Motor neuron (in vitro differentiated cells): ENCODE measurements around the gene THSD1. TPM values are rescaled to one million over a fixed set of nuclear protein-coding genes. Genes with fewer than 3 reads are reported as not detected.
"Not testable (repeated sequence)": the region's sequence is repeated elsewhere in the genome, so short reads cannot be mapped to it uniquely, and the experiment has no call there.

Experiments
- ATAC-seq, 8 experiments: fragments of 200-7000 bp; cut with Tn5 transposase; replicated peaks in 6 of 8; 2 replicates each; pipeline ENCODE4 v1.8.0; 2021; ENCODE audit warnings: mild to moderate bottlenecking in 8 of 8, moderate library complexity in 8 of 8
- H3K27ac ChIP-seq, 2 donors: fragments of 250-450 bp; sonication (Bioruptor Pico); 2 replicates each; pipeline ENCODE4 v1.9.0; 2021; ENCODE audit warnings: antibody characterized with exemption in 2 of 2, mild to moderate bottlenecking in 2 of 2, moderate library complexity in 1 of 2
- H3K4me1 ChIP-seq, 2 donors: fragments of 250-450 bp; sonication (Bioruptor Pico); replicated peaks in 1 of 2; 2 replicates each; pipeline ENCODE4 v1.6.1; 2021; ENCODE audit warnings: antibody characterized with exemption in 2 of 2, mild to moderate bottlenecking in 2 of 2, moderate library complexity in 1 of 2
- H3K4me3 ChIP-seq, 5 donors: fragments of 250-450 bp; sonication (Bioruptor Pico); 2 replicates each; pipeline ENCODE4 v1.9.0; 2021; ENCODE audit warnings: antibody characterized with exemption in 5 of 5, mild to moderate bottlenecking in 5 of 5, moderate library complexity in 4 of 5
- WGBS, 10 experiments: fragments of 450-650 bp; shearing (Covaris generic); methylation state at CpG; one replicate each; pipeline ENCODE4 v1.0.0; 2022; 5-methylcytosine and 5-hydroxymethylcytosine counted together
- in situ Hi-C, 9 experiments: fragments of 400-800 bp; cut with MboI; loops; one replicate each; pipeline ENCODE4 v1.15.0; 2021; ENCODE audit warnings: low sequenced_read_pairs in 9 of 9, low pct_unique_long_range_greater_than_20kb in 2 of 9; ENCODE audit not compliant: unreplicated experiment in 9 of 9
- total RNA-seq, 8 experiments: library from RNA; unstranded; fragments of 300-600 nt; gene quantifications; 2 replicates each; pipeline versions ENCODE4 v1.2.3 to v1.2.4, GENCODE V29; 2022

The THSD1 gene
- total RNA-seq, 8 experiments from 2014 or later, result 0.40 to 3.2 (median 1.2) TPM

- H3K27ac ChIP-seq, result no peak overlapping the region
- in situ Hi-C loops, result no loop called here
- H3K4me1 ChIP-seq, result peaks cover 0 to 3% of the 10 kb centered on the region in 2 donors
- peak in 4 of 8 experiments; percentile 18 to 54 (median 38) for ATAC-seq
- no peak overlapping the region for H3K4me3 ChIP-seq
- 0 to 68% (median 41%) methylated on average over 1 to 3 of the region's 3 CpGs; no CpG with 5 or more reads in 4 of the 10 experiments for WGBS, 10 experiments
Observed at GRCh38 chr13:52371736-52372247, 34.2 kb downstream of the THSD1 start.

DNA sequence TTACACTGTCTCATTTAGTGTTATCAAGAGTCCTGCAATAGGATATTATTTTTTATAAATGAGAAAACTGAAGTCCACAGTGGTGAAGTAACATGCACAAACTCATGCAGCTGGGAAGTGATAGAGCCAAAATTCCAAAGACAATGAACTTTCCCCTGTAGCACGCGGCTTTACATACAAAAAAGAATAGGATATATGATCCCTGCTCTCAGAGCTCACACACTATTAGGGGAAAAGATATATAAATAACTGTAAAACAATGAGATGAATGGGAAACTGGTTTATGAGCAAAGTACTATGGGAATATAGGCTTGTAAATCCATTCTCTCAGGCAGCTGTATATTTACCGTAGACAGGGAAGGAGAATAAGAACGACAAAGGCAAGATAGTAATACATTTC, 39.7 kb downstream of the THSD1 start:
- in situ Hi-C loops, result no loop called here
- 70 to 100% (median 92%) methylated on average over 1 to 4 of the region's 4 CpGs; no CpG with 5 or more reads in 2 of the 10 experiments for WGBS, 10 experiments
- no peak overlapping the region for H3K4me3 ChIP-seq
- no peak for ATAC-seq
- no peaks in the 10 kb centered on the region for H3K4me1 ChIP-seq
- H3K27ac ChIP-seq, result no peak overlapping the region

DNA sequence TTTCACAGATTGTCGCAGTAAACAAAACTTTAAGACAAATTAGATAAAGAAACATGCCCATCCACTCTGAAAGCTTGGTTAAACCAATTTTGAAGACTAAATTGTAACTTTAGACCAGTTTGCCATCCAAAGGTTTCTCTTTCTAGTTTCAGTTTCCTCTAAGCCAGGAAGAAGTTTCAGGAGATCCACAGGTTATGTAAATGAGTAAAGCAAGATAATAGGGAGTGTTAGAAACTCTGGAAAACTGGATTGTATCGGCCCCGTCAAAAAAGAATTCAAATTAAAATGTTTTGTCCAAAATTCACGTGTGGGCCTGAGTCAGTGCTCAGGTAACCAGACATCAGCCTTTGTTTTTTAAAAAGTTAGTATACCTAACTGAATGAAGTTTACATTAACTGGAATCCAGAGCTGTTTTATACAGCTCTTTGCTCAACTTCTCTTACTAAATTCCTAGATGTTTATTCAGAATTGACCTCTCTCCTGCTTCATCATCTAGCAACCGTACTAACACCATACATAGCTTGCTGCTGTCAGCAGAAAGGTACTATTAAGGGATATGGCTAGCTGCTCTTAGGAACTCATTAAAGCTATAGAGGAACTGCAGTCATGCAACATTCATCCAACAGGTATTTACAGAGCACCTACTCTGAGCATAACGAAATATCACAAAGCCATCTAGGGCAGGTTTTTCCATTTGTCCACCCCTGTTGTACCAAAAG, 43.6 kb downstream of the THSD1 start:
- H3K27ac ChIP-seq, H3K4me1 ChIP-seq, H3K4me3 ChIP-seq, ATAC-seq, in situ Hi-C loops: not testable (repeated sequence)
- 83 to 100% (median 100%) methylated on average over 1 of the region's 6 CpGs; no CpG with 5 or more reads in 6 of the 10 experiments for WGBS, 10 experiments

DNA sequence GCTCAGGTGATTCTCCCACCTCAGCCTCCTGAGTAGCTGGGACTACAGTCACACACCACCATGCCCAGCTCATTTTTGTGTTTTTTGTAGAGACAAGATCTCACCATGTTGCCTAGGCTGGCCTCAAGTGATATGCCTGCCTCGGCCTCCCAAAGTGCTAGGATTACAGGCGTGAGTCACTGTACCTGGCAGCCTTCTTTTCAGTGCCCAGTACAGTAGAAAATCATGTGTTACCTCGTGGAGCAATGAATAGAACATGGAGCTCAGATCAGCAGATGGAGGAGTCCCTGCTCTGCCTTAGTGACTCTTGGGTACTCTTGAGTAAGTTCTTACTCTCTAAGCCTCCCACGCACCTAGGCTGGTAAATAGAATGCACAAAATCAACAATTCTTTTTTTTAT, 44.7 kb downstream of the THSD1 start:
- 45 to 100% (median 94%) methylated on average over 1 to 4 of the region's 4 CpGs; no CpG with 5 or more reads in 4 of the 10 experiments for WGBS, 10 experiments
- in situ Hi-C loops, result no loop called here
- ATAC-seq, result no peak
- H3K27ac ChIP-seq, result no peak overlapping the region
- H3K4me3 ChIP-seq, result no peak overlapping the region
- H3K4me1 ChIP-seq, result no peaks in the 10 kb centered on the region

GRCh38 chr13:52359534-52359933, 46.4 kb downstream of the THSD1 start:
- 4 to 89% (median 78%) methylated on average over 1 to 4 of the region's 4 CpGs for WGBS, 10 experiments
- H3K4me1 ChIP-seq, result no peaks in the 10 kb centered on the region
- in situ Hi-C loops, result no loop called here
- no peak overlapping the region for H3K4me3 ChIP-seq
- ATAC-seq, result peak in 2 of 8 experiments; percentile 21 to 63
- no peak overlapping the region for H3K27ac ChIP-seq

DNA sequence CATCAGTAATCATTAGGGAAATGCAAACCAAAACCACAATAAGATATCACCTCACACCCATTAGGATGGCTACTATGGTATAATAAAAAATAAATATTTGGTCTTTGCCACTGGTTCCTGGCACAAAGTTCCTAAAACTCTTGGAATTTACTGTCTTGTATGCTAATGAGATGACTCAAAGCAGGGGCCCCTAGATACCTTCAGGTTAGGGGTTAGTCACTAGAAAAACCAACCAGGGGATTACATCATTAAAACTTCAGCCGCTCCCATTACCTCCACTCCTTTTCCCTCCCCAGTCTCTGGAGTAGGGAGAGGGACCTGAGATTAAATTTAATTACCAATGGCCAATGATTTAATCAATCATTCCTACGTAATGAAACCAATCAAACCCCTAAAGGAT, 49.6 kb downstream of the THSD1 start:
- no peak overlapping the region for H3K27ac ChIP-seq
- in situ Hi-C loops, result no loop called here
- WGBS, 10 experiments, result 49 to 100% (median 82%) methylated on average over 1 to 2 of the region's 2 CpGs; no CpG with 5 or more reads in 4 of the 10 experiments
- ATAC-seq, result peak in 2 of 8 experiments; percentile 61
- no peaks in the 10 kb centered on the region for H3K4me1 ChIP-seq
- H3K4me3 ChIP-seq, result no peak overlapping the region

DNA sequence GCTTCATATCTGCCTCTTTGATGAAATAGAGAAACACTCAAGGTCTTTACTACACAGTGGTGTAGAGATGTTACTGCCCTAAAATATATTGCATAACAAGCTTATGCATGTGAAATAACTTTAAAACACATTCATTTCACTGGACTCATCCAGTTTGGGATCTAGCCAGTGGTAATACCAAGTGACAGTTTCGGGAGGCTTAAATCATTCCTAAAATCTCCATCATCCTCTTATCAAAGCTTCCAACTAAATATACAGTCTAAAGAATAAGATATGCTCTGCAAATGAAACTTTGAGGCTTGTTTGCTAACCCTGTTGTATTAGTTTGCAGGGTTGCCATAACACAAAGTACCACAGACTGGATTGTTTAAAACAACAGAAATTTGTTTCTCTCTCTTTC, 52.8 kb downstream of the THSD1 start:
- H3K4me3 ChIP-seq, result no peak overlapping the region
- H3K27ac ChIP-seq, result no peak overlapping the region
- in situ Hi-C loops, result no loop called here
- ATAC-seq, result peak in 2 of 8 experiments; percentile 31 to 63
- 0 to 89% (median 0%) methylated on average over 1 of the region's 1 CpG; no CpG with 5 or more reads in 5 of the 10 experiments for whole genome bisulfite sequencing, 10 experiments
- no peaks in the 10 kb centered on the region for H3K4me1 ChIP-seq

DNA sequence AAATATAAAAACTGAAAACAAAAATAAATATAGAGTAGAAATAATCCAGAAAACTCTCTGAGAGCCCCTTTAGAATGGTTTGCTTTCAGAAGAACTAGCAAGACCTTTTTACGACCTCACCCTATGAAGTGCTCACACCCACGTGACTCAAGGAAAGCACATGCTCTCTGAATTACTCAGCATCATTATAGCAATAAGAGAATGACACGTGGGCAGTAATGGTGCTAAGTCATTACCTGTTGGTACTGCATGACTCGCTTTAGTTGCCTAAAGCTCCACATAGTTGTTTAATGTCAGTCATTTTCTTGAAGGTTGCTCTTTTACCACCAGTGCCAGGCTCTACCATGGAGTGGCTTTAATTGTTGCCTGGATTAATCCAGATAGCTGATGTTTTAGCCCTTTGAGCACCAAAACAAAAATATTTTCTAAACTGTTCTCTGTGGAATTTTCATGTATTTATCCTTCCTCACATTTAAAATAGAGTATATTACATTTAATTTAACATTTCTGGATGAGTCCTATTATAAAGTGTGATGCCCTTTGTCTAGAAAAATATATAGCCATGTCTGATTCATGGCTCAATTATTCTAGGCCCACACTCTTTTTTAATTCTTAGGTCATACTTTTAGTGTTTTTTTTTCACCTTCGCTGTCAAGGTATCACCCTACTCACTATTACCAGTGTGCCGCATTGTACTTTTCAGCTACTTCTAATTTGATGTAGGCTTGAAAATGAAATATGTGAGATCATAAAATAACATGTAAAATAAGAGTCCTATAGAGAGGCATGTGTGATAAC, 56.8 kb downstream of the THSD1 start:
- no peak overlapping the region for H3K4me3 ChIP-seq
- peak in 4 of 8 experiments; percentile 52 to 83 (median 57) for ATAC-seq

DNA sequence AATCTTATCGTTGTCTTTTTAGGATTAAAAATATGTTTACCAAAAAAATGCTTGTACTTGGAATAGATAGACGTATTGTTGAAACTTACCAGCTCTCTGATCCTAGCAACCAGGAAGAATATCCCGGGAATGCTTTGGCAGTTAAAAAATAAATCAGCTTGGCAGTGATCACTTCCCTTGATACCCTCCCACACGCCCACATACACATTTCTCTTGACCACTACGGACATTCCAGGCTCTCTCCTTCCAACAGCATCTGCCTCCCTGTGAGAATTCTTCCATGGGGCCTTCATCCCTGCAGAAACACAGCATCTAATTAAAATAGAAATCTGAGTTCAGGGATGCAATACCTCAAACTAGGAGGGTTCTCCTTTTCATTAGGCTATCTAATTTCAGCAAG, 57.9 kb downstream of the THSD1 start:
- WGBS, 10 experiments, result 0 to 74% (median 48%) methylated on average over 2 to 5 of the region's 5 CpGs; no CpG with 5 or more reads in 3 of the 10 experiments
- ATAC-seq, result peak in 1 of 8 experiments; percentile 74
- in situ Hi-C loops, result no loop called here
- H3K4me1 ChIP-seq, result peaks cover 0 to 2% of the 10 kb centered on the region in 2 donors
- H3K27ac ChIP-seq, result no peak overlapping the region
- H3K4me3 ChIP-seq, result no peak overlapping the region

More for the DNA sequence above, 56.8 kb downstream of the THSD1 start:
- in situ Hi-C loops, result no loop called here
- Histone ChIP-seq H3K27ac (no peak overlapping the region), H3K4me1 (peaks cover 0 to 2% of the 10 kb centered on the region in 2 donors)
- WGBS, 10 experiments, result 47 to 100% (median 86%) methylated on average over 2 to 6 of the region's 6 CpGs; no CpG with 5 or more reads in 1 of the 10 experiments

GRCh38 chr13:52345631-52346251, 60.2 kb downstream of the THSD1 start:
- 80 to 100% (median 88%) methylated on average over 1 to 5 of the region's 5 CpGs for WGBS, 10 experiments
- Histone ChIP-seq H3K4me1 (peaks cover 0 to 2% of the 10 kb centered on the region in 2 donors), H3K4me3 (no peak overlapping the region), H3K27ac (no peak overlapping the region)
- no peak for ATAC-seq
- in situ Hi-C loops, result no loop called here

- no peak for ATAC-seq
- Histone ChIP-seq H3K27ac (no peak overlapping the region), H3K4me1 (peaks cover 0 to 2% of the 10 kb centered on the region in 2 donors), H3K4me3 (no peak overlapping the region)
- 71 to 100% (median 76%) methylated on average over 1 to 2 of the region's 3 CpGs; no CpG with 5 or more reads in 6 of the 10 experiments for whole genome bisulfite sequencing, 10 experiments
- in situ Hi-C loops, result no loop called here
Observed at GRCh38 chr13:52345048-52345447, 60.9 kb downstream of the THSD1 start.

DNA sequence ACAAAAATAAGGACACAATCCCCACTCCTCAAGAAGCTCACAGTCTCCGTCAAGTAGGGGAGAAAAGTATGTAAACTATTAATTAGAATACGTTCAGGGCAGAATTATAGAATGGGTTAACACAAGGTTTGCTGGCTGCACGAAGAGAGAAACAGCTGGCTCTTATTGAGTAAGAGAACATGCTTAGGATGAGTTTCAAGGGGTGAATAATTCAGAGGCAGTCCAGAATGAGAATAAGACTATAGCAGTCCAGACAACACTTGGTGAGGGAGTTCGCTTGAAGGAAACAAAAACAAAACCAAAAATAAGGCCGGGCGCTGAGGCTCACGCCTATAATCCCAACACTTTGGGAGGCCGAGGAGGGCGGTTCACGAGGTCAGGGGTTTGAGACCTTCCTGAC, 61.9 kb downstream of the THSD1 start:
- Histone ChIP-seq H3K27ac (no peak overlapping the region), H3K4me3 (no peak overlapping the region), H3K4me1 (peaks cover 0 to 2% of the 10 kb centered on the region in 2 donors)
- peak in 1 of 8 experiments; percentile 68 for ATAC-seq
- in situ Hi-C loops, result no loop called here
- 11 to 100% (median 92%) methylated on average over 2 to 7 of the region's 10 CpGs; no CpG with 5 or more reads in 3 of the 10 experiments for WGBS, 10 experiments
